Umbilical cord (tissue), 2 donors: ENCODE data around the gene SOX11. TPM values are rescaled to one million over a fixed set of nuclear protein-coding genes. Genes with fewer than 3 reads are reported as not detected.
A peak's percentile ranks its signal among the peaks of the same experiment; 100 is the strongest.

Source experiments
- DNase-seq: peaks from one replicate; pipeline ENCODE4 v3.0.0-alpha.2; 2015; ENCODE audit warnings: low spot score
- total RNA-seq: library from RNA; depleted of rRNA; stranded (reverse); fragments of >200 nt; gene quantifications from one replicate; pipeline ENCODE4 v1.2.3, GENCODE V29; 2014; ENCODE audit warnings: low replicate concordance; ENCODE audit not compliant: insufficient read depth

The SOX11 gene
- total RNA-seq, 1 donor from 2014 or later: 10.1 TPM

DNA sequence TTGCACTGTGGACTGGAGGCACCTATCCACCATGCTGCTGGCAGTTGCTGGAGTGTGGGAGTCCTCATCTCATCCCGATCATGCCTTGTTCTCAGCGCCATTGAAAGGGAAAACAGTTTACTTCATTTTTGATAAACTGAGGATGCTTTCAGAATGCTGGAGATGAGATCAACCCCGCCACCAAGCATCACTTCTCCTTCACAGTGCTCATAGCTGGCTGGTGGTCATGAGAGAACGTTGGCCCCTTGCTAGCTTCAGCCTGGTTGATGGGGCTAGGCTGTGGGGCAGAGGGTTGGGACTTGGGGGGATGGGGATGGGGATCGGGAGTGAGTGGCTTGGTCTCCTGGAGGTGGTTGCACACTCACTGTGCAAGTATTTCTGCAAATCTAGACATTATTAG lies 30.1 kb downstream of the SOX11 start:
- no peak for DNase-seq

DNA sequence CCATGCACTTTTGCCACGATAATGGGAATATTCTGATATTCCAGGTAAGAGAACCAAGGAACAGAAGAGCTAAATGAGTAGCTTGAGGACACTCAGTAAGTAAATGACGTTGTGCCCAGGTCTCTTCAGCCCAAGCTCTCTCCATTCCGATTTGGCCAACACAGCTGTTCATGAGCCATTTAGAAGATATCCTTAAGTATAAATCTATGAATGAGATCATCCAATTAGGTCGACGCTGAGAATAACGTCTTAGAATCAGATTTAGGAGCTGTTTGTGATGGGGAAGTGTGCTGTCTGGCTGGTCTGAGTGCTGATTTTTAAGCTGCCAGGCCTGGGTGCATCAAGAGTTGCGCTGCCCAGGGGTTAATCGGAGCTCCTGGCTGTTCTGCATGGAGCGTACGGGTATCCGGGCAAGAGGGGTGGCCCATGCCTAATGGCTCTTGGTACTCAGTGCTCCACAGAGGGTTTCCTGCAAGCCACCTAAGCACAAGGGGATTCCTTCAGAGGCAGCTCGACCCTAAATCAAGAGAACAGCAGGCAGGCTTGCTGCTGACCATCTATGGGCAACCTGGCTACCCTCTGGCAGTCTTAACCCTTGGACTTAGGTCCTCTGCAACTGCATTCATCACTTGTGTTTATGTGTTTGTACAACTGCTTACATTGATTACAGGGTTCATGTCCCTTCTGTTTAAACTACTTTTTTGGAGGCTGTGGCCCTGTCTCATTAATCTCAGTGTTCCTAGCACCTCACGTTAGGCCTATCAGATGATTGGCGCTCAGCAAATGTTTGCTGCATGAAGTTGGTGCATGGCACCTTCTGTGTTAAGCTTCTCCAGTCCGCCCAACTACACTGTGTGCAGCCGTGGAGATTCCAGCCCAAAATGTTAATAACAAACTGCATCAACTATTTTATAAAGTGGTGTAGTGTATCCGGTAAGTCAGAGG lies 31.9 kb downstream of the SOX11 start:
- DNase-seq: no peak

DNA sequence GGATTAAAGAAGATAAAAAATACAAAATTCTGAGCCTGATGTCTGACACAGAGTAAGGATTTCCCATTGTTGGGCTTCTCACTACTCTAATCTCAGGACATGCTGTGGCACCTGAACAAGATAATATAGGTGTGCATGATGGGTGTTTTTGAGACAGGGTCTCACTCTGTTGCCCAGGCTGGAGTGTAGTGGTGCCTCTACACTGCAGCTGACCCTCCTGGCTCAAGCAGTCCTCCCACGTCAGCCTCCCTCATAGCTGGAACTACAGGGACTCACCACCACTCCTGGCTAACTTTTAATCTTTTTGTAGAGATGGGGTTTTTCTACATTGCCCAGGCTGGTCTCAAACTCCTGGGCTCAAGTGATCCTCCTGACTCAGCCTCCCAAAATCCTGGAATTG lies 32.9 kb downstream of the SOX11 start:
- DNase-seq: no peak

DNA sequence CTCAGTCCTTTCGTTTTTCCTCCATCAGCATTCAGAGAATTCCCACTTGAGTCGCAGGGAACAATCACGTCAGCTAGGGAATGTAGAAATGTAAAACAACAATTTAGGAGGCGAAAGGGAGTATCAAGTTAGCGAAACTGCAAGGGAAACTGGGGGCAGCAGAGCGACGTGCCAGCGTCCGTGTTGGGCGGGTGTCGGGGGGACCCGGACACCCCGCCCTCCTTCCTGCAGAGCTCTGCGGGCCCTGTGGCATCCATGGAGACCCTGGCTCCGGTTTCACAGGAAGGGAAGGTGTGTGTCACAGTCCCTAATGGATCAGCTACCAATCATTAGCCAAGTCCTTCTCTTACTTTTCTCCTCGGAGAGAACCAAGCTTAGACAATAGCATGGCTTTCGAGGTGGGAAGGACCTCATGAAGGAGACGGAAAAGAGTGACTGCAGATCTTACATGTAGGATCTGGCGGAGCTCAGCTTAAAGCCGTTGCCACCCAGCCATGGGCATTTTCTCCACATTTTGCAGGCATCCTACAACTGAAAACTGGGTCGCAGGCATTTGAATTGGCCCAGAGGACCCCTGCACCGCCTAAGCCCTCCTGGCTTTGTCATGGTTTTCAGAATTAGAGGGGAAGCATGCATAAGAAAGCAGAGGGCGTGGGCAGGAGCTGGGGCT lies 33.7 kb downstream of the SOX11 start:
- DNase-seq: peak; percentile 53

DNA sequence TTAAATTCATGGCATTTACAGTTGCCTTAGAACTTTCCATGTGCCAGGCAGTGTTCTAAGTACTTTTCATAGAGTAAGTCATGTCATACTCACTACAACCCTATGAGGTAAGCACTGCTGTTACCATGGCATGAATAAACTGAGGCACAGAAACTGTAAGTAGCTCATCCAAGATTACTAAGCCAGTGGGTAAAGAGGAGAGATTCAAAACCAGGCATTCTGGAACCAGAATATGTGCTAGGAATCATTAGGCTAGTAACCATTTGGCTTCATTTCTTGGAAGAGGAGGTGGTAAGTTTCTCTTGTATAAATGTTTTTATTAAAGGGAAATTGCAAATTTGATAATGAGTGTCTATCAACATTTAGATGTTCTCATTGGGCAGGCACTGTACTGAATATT lies 35.1 kb downstream of the SOX11 start:
- DNase-seq: no peak

DNA sequence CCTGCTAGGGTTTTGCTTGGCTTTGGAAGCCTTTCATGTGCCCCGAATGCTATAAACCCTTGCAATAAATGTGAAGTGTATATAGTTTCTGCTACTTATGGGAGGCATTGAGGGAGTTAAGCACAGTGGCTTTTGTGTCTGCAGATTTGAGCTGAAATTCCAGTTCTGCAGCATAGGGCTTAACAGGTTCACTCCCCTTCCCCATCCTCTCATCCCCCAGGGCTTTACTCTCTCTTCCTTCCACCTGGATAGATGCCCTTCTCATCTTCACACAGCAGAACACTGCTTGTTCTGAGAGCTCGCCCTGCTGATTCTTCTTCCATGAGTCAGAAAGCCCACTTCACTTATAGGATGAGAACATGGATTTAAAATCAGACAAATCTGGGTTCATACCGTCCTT lies 37.2 kb downstream of the SOX11 start:
- peak; percentile 85 for DNase-seq

DNA sequence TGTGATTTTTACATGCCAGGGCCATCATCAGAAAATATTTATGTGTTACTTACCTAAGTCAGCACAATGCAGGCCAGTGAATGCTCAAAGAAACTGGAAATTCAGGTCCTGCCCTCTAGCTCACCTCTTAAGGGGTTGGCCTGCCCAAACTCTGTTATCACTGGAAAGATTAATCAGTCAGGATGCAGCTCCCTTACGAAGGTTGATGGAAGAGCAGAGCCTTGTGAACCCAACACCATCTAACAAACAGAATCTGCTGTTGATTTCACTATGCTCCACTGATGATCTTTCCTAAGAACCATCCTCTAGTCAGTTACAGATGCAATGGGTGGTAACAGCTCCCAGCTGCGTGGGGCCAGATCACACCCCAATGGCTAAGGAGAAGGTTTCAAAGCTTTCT lies 38.2 kb downstream of the SOX11 start:
- DNase-seq: peak; percentile 48

DNA sequence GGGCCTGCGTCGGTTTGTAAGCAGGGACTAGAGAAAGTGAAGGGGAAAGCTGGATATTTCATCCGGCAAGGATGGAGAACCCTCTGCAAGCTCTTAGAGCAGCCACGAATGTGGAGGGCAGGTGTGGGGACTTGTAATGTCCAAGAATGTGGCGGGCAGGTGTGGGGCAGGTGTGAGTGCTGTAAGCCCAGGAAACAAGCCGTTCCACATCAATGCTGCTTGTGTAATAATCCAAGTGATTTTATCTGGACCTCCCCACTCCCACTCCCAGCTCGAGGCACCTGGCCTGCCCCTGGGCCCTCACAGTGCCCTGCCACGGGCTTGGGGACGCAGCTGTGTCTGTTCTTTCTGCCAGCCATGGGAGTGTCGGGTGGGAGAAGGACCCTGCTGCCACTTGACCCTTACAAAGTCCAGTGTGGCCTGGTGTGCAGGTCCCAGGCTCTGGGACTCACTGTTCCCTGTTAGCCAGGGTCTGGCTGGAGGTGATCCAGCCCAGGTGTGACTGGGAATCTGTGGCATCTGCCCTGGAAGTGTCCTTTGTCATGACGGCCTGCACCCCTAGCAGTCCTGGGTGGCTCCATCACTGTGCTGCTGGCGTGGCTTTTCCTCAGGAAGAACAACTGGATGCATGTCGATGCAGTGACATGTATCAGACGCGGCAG lies 42.8 kb downstream of the SOX11 start:
- DNase-seq: no peak

DNA sequence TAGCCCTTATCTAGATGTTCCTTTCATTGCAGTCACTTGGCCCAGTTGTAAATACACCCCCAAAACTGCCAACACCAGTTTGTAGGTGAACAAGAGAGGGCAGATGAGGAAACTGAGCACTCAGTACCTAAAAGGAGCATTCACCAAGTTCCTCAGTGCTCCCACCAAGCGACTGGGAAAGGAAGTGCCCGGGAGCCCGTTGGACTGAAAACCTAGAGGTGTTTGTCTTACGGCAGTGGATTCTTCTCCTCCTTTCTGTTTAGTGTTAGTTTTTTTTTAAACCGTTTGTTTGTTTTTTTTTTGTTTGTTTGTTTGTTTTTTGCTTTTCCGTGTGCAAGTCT lies 43.3 kb downstream of the SOX11 start:
- no peak for DNase-seq

DNA sequence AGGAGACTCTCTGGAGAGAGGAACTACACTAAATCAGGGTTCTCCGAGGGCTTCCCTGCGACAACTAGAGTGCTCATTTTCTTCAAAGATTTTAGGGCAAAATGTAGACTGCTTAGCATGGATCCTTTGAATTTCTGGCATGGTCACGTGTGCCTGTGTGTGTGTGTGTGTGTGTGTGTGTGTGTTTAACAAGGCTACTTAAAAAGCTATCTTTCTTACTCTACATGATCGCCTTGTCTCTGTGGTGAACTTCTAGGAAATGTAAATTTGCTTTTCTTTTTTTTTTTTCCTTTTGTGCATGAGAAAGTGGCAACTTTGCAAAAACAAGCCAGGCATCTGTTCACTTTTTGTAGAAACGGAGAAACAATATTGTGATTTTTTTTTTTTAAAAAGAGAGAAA lies 43.9 kb downstream of the SOX11 start:
- DNase-seq: peak; percentile 35

DNA sequence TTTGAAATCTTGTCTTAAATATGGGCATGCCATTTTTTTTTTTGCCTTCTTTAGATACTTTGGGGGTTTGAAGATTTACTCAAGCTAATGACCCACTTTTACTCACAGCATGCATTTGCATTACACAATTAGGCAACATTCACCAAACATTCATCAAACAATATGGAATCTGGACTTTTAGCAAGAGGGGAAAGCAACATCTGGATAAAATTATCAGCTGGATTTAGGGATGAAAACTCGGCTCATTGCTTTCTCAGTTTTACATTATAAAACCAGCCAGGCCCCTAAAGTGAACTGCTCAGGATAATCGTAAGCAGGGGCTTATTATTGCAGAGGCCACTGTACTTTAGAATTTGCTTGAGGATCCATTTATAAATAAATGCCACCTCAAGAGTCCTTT lies 44.7 kb downstream of the SOX11 start:
- DNase-seq: peak; percentile 81

DNA sequence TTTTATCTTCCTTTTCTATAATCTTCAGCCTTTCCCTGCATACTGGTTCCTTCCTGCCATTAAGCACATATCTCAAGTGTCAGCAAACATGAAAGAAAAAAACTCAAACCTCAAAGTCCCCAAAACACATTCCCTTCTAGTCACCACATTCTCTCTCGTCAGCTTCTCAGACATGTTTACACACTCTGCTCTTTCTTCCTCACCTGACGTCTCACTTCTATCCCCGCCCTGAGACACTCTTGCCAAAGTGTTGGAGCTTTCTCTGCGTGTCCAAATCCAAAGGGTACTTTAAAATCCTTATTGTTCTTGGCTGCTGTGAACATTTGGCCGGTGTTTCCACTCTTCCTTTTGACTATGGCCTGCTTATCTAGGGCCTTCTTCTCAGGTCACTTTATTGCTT lies 47.9 kb downstream of the SOX11 start:
- no peak for DNase-seq

DNA sequence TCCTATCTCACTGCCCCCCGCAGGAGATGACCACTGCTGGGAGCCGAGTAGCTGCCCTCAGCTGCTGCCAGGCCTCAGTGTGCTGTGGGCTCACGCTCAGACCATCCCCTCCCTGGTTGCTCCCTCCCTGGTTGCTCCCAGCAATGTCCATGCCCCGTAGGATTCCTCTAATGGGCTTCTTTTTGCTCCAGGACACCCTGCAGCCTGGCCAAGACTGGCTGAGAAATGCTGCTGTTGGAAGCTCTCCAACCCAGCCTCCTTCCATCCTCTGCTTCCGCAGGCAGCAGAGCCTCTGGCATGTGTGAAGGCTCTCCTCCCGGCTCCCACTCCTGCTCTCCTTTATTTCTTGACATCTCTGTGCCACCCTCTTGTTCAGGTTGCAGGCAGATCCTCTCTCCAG lies 48.6 kb downstream of the SOX11 start:
- DNase-seq: peak; percentile 69

DNA sequence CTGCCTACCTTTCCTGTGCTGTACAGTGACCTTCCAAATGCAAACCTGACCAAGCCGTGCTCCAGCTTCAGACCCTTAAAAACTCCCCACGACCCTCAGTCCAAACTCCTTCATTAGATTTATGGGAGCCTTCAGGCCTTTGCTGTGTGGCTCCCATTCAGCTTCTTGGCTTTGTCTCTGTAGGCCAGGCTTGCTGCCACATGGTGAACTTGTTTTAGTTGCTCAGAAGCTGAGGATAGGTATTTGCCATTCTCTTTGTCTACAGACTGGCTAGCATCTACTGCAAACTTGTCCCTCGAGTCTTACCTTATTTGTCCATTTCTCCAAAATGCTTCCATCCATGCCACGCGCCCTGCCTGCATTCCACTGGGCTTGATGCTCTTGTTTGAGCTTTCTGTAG lies 49.1 kb downstream of the SOX11 start:
- DNase-seq: no peak

DNA sequence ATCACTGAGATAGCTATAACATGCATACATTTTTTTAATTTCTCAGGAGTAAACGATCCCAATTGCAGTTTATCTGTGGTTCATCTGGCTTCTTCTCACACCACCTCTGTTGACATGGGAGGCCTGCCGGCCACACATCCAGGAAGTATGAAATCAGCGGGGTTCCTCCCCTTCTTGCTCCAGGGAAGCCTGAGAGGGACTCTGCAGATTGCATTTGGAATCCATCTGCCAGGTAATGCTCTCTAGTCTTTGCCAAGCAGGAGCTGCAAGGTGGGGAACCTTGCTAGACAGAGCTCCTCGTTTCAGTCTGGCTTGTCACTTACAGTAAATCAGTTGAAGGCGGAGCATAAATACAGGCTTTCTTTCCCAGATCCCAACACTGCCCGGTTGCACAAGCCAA lies 49.9 kb downstream of the SOX11 start:
- no peak for DNase-seq

DNA sequence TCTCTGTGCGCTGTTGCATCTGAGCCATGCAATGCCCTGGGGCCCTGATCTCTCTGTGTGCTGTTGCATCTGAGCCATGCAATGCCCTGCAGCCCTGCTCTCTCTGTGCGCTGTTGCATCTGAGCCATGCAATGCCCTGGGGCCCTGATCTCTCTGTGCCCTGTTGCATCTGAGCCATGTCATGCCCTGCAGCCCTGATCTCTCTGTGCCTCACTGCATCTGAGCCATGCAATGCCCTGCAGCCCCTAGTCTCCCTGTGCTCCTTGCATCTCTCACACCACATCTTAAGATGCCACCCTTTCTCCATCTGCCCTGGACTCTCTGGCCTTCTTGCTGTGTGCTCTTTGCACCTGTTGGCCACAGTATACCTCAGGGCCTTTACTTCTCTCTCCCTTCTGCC lies 56.2 kb downstream of the SOX11 start:
- DNase-seq: no peak

DNA sequence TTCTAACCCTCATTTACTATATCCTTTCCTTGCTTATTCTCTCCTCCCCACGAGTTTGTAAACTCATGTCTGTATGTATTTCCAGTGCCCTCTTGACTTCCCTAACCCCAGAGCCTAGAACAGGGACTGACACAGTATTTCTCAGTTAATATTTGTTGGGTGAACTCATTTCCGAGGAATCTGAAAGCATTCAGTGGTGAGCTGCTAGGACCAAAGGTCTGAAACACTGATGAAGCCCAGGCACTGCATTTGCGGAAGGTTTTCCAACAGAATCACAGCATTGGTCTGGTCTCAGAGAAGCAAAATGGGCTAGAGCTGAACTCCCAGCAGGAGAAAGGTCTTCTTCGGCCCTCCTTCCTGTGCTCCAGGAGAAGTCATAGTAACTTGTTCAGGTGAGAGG lies 56.8 kb downstream of the SOX11 start:
- no peak for DNase-seq

DNA sequence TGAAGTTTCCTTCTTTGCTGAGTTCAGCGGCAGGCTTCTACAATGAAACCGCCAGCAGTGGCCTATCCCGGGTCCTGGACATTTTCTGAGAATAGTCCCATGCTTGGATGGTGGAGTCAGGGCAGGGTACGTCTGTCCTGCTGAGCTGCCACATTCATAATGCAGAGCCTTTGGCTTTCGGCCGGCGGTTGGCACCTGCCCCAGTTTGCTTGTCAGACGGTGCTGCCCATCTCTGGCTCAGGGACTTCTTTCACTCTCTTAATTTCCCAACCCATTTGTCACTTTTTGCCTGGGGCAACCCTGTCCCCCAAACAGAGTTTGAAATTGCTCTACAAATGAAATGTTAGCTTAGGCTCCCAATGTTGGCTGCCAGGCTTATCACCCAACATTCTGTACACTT lies 57.2 kb downstream of the SOX11 start:
- DNase-seq: no peak
